B cell (primary cell): ENCODE data around the gene CWC27.

Source experiments
- CTCF ChIP-seq: fragments of 200-600 bp; IDR thresholded peaks from one replicate; pipeline ENCODE4 v1.8.0; 2022; ENCODE audit warnings: antibody characterized with exemption, mild to moderate bottlenecking
- EZH2 ChIP-seq: IDR thresholded peaks from 2 replicates; pipeline ENCODE4 v1.6.1; 2012; ENCODE audit warnings: borderline replicate concordance, low read depth, mild to moderate bottlenecking, moderate library complexity, low read length; ENCODE audit not compliant: insufficient read depth, poor library complexity, severe bottlenecking

GRCh38 chr5:65020492-65020891 lies 251.8 kb downstream of the CWC27 start:
- TF ChIP-seq CTCF, result no peak
- TF ChIP-seq EZH2, result no peak
